ENCODE data around the gene C1QTNF6. TPM values are rescaled to one million over a fixed set of nuclear protein-coding genes. Genes with fewer than 3 reads are reported as not detected.
A peak's percentile ranks its signal among the peaks of the same experiment; 100 is the strongest.

C1QTNF6 gene
- total RNA-seq, 1 experiment from 2014 or later, result 15.2 TPM

DNA sequence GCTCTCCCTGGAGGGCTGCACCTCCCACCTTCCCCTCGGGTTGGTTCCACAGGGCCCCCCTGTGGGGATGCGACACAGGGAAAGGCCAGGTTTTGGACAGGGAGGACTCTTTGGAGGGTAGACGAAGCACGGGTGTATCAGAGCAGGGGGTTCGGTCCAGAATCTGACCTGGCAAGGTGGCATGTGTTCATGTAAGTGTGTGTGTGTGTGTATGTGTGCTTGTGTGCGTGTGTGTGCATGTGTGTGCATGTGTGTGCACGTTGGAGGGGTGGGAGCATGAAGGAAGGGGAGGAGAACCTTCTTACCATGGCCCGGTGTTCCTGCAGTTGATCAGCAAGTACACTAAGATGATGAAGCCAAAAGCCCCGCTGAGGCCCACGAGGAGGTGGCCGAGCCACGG is 53.0 kb downstream of the C1QTNF6 start:
- POLR2A ChIA-PET, result no interaction called here
- BruUV-seq (replicated peaks), result no TSS peak
- RAD21 ChIA-PET (ENCODE audit: low non-redundant PET in 1 of 2, low total read pairs in 2 of 2, uncharacterized antibody in 2 of 2, unreplicated experiment in 2 of 2), result no interaction called here

DNA sequence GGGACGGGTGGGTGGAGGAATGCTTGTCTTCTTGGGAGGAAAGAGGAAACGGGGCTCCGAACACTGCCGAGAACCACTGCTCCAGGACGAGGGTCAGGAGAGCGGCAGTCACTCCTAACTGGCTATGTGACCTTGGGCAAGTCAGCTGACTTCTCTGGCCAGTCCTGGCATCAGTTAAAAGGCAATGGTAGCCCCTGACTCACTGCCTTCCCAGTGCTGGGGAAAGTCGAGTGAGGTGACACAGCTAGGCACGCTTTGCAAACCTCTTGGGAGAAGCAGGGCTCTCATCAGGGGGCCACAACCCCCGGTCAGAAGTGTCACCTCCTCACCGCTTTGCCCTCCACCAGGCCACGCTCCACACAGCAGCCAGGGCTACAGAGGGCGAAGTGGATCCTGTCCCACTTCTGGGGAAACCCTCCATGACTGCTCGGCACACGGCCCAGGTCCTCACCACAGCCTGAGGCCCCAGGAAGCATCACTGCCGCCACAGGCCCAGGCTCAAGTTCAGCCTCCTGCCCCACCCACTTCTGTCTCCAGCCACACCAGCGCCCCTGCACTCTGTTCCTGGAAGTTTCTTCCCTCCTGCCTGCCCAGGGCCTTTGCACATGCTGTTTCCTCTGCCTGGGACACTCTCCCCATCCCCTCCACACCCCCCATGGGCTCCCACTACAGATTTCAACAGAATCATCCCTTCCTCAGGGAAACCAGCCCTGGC is 54.6 kb downstream of the C1QTNF6 start:
- Histone ChIP-seq H3K27ac (ENCODE audit: low read depth, low read length) (no peak overlapping the region), H3K79me2 (ENCODE audit: insufficient read depth, low read length) (no peaks in the 10 kb centered on the region), H3K27me3 (ENCODE audit: insufficient read depth, low read length) (no peaks in the 10 kb centered on the region), H2AFZ (ENCODE audit: low read depth, low read length, poor library complexity, severe bottlenecking) (peak overlapping the region; percentile 21), H4K20me1 (ENCODE audit: insufficient read depth) (no peaks in the 10 kb centered on the region), H3K9me2 (ENCODE audit: insufficient read depth) (no peaks in the 10 kb centered on the region), H3K4me1 (ENCODE audit: control insufficient read depth in 1 of 2, insufficient read depth in 2 of 2, low read length in 2 of 2) (peaks cover 0 to 11% of the 10 kb centered on the region in 2 experiments; a peak in 2 of 4 replicates), H3K9ac (ENCODE audit: low read length) (no peak overlapping the region), H3K9me3 (ENCODE audit: control insufficient read depth in 1 of 2, insufficient read depth in 1 of 2, low read depth in 1 of 2, low read length in 2 of 2) (no peaks in the 10 kb centered on the region), H3K4me3 (replicated peaks in 1 of 2; ENCODE audit: low read depth in 1 of 2, low read length in 2 of 2) (no peak overlapping the region), H3K4me2 (ENCODE audit: low read length) (no peak overlapping the region), H3K36me3 (ENCODE audit: control insufficient read depth in 1 of 2, insufficient read depth in 2 of 2, low read length in 2 of 2) (no peaks in the 10 kb centered on the region)
- intact Hi-C loops (cut with micrococcal nuclease), result loop anchor here (10.0 kb wide), 1 partner anchor 61 kb away; no protein-coding TSS in a partner anchor
- ChIA-PET RAD21 (ENCODE audit: low non-redundant PET in 1 of 2, low total read pairs in 2 of 2, uncharacterized antibody in 2 of 2, unreplicated experiment in 2 of 2) (no interaction called here), CTCF (no interaction called here), POLR2A (no interaction called here)
- ATAC-seq (peak; percentile 45; the same call in 1 of the 2 replicates), DNase-seq (ENCODE audit: low read depth, low spot score) (no peak)
- no TSS peak for BruUV-seq (replicated peaks)
- TF ChIP-seq, protein P1, sequence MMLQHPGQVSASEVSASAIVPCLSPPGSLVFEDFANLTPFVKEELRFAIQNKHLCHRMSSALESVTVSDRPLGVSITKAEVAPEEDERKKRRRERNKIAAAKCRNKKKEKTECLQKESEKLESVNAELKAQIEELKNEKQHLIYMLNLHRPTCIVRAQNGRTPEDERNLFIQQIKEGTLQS (IDR thresholded peaks at IDR 0.05), result no peak
- TF ChIP-seq RAD21 (IDR thresholded peaks at IDR 0.05; ENCODE audit: low read depth), result no peak
- no peak for TF ChIP-seq ELF1 (IDR thresholded peaks at IDR 0.05; ENCODE audit: borderline replicate concordance, low read depth)
- TF ChIP-seq ZFX (IDR thresholded peaks at IDR 0.05), result no peak
- TF ChIP-seq EZH2 (IDR thresholded peaks at IDR 0.05), result no peak
- TF ChIP-seq FOSL1 (IDR thresholded peaks at IDR 0.05; ENCODE audit: low read depth), result no peak
- no peak for TF ChIP-seq YY1 (IDR thresholded peaks at IDR 0.05; ENCODE audit: extremely low read depth, insufficient replicate concordance, low read depth, low read length)
- no peak for TF ChIP-seq SIN3A (IDR thresholded peaks at IDR 0.05; ENCODE audit: low read depth)
- TF ChIP-seq, protein P2, sequence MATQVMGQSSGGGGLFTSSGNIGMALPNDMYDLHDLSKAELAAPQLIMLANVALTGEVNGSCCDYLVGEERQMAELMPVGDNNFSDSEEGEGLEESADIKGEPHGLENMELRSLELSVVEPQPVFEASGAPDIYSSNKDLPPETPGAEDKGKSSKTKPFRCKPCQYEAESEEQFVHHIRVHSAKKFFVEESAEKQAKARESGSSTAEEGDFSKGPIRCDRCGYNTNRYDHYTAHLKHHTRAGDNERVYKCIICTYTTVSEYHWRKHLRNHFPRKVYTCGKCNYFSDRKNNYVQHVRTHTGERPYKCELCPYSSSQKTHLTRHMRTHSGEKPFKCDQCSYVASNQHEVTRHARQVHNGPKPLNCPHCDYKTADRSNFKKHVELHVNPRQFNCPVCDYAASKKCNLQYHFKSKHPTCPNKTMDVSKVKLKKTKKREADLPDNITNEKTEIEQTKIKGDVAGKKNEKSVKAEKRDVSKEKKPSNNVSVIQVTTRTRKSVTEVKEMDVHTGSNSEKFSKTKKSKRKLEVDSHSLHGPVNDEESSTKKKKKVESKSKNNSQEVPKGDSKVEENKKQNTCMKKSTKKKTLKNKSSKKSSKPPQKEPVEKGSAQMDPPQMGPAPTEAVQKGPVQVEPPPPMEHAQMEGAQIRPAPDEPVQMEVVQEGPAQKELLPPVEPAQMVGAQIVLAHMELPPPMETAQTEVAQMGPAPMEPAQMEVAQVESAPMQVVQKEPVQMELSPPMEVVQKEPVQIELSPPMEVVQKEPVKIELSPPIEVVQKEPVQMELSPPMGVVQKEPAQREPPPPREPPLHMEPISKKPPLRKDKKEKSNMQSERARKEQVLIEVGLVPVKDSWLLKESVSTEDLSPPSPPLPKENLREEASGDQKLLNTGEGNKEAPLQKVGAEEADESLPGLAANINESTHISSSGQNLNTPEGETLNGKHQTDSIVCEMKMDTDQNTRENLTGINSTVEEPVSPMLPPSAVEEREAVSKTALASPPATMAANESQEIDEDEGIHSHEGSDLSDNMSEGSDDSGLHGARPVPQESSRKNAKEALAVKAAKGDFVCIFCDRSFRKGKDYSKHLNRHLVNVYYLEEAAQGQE (IDR thresholded peaks at IDR 0.05; ENCODE audit: low read depth), result no peak
- TF ChIP-seq CEBPB (IDR thresholded peaks at IDR 0.05; ENCODE audit: low read depth), result no peak
- TF ChIP-seq POLR2AphosphoS5 (IDR thresholded peaks at IDR 0.05; ENCODE audit: low read depth, low read length), result no peak
- no peak for TF ChIP-seq POLR2A (IDR thresholded peaks at IDR 0.05; ENCODE audit: borderline replicate concordance, extremely low read depth, insufficient read depth, insufficient read length)
- no peak for TF ChIP-seq JUND (IDR thresholded peaks at IDR 0.05)
- TF ChIP-seq CBX3 (IDR thresholded peaks at IDR 0.05; ENCODE audit: low read depth), result no peak
- TF ChIP-seq, protein P3, sequence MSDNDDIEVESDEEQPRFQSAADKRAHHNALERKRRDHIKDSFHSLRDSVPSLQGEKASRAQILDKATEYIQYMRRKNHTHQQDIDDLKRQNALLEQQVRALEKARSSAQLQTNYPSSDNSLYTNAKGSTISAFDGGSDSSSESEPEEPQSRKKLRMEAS (IDR thresholded peaks at IDR 0.05), result no peak
- no peak for TF ChIP-seq ZNF274 (IDR thresholded peaks at IDR 0.05; ENCODE audit: low read depth, low read length)
- TF ChIP-seq EZH2phosphoT487 (IDR thresholded peaks at IDR 0.05; ENCODE audit: borderline replicate concordance), result no peak

More for the DNA sequence above, 53.0 kb downstream of the C1QTNF6 start:
- Histone ChIP-seq H3K27ac (ENCODE audit: low read depth, low read length) (no peak overlapping the region), H3K4me1 (ENCODE audit: control insufficient read depth in 1 of 2, insufficient read depth in 2 of 2, low read length in 2 of 2) (peaks cover 0 to 11% of the 10 kb centered on the region in 2 experiments; a peak in 2 of 4 replicates), H2AFZ (ENCODE audit: low read depth, low read length, poor library complexity, severe bottlenecking) (no peak overlapping the region), H3K9me2 (ENCODE audit: insufficient read depth) (no peaks in the 10 kb centered on the region), H3K27me3 (ENCODE audit: insufficient read depth, low read length) (no peaks in the 10 kb centered on the region), H3K79me2 (ENCODE audit: insufficient read depth, low read length) (no peaks in the 10 kb centered on the region), H3K9me3 (ENCODE audit: control insufficient read depth in 1 of 2, insufficient read depth in 1 of 2, low read depth in 1 of 2, low read length in 2 of 2) (no peaks in the 10 kb centered on the region), H3K9ac (ENCODE audit: low read length) (no peak overlapping the region), H3K4me2 (ENCODE audit: low read length) (no peak overlapping the region), H3K36me3 (ENCODE audit: control insufficient read depth in 1 of 2, insufficient read depth in 2 of 2, low read length in 2 of 2) (no peaks in the 10 kb centered on the region), H4K20me1 (ENCODE audit: insufficient read depth) (no peaks in the 10 kb centered on the region), H3K4me3 (replicated peaks in 1 of 2; ENCODE audit: low read depth in 1 of 2, low read length in 2 of 2) (no peak overlapping the region)
- intact Hi-C loops (cut with micrococcal nuclease), result loop anchor here (10.0 kb wide), 1 partner anchor 60 kb away; no protein-coding TSS in a partner anchor
- ATAC-seq (no peak), DNase-seq (ENCODE audit: low read depth, low spot score) (no peak)
- TF ChIP-seq, protein P1 (IDR thresholded peaks at IDR 0.05), result no peak
- TF ChIP-seq EGR1 (IDR thresholded peaks at IDR 0.05; ENCODE audit: low read depth), result no peak
- no peak for TF ChIP-seq ELF1 (IDR thresholded peaks at IDR 0.05; ENCODE audit: borderline replicate concordance, low read depth)
- CTCF ChIA-PET, result no interaction called here

All from HCT116 (cell line).